NCI-H2171 (cell line): ENCODE data around the gene MAGOHB.
"Not testable (repeated sequence)": the region's sequence is repeated elsewhere in the genome, so short reads cannot be mapped to it uniquely, and the experiment has no call there.

Experiments used
- DNase-seq: peaks from one replicate; lab custom pipeline; 2025; lab: John Stamatoyannopoulos, UW

The MAGOHB gene

DNA sequence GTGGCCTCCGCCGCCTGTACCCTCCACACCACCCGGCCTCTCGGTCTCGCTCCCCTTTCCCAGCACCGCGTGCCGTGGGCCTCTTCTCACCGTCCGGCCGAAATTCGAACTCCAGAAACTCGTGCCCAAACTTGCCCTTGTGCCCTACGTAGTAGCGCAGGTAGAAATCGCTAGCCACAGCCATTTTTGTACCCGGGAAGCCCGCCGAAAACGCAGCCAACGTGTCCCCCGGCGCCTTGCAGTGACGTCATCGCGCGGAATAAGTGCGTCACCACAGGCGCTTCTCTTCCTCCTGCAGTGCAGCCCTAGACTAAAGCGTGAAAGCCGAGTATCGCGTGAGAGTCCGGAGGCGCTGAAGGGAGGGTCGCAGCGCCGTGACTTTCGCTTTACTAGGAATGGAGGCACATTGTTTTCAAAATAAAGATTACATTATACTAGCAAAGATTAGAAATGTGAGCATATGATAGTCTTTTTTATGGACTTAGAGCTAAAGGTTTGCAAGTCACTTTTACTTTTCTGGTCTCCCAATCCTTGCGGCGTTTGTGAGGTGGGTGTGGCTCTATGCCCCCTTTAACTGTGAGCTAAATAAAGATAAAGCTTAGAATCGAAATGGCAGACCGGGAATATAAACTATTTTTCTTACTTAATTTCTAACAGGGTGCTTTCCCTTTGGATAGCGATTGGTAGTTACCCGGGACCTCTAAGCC lies at the start of gene MAGOHB:
MAGOHB (minus strand) TSS at position 261 of the 707 bp plus-strand sequence; CDS start at position 184, 77 bp downstream.
- DNase-seq, result peak; percentile 78

DNA sequence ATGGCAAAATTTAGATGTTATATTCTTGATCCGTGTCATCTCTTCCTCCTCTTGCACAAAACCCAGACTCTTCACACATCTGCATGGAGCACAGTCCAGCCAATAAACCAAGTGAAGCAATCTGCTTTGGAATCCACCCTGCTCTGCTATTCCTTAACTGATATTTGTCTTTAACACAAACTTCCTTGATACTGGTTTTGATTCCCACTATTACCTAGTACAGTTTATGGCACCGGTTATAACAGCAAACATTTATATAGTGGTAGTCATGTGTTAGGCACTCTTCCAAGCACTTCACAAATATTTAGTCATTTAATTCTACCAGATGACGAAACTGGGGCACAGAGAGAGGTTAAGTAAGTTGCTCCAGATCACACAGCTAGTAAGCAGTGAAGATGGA lies 47.9 kb upstream of the MAGOHB start:
- DNase-seq, result no peak

DNA sequence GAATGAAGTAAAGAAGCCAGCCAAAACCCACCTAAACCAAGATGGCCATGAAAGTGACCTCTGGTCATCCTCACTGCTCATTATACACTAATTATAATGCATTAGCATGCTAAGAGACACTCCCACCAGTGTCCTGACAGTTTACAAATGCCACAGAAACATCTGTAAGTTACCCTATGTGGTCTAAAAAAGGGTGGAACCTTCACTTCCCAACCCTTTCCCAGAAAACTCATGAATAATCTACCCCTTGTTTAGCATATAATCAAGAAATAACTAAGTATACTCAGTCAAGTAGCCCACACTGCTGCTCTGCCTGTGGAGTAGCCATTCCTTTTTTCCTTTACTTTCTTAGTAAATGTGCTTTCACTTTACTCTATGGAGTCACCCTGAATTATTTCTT lies 40.6 kb upstream of the MAGOHB start:
- DNase-seq, result no peak

DNA sequence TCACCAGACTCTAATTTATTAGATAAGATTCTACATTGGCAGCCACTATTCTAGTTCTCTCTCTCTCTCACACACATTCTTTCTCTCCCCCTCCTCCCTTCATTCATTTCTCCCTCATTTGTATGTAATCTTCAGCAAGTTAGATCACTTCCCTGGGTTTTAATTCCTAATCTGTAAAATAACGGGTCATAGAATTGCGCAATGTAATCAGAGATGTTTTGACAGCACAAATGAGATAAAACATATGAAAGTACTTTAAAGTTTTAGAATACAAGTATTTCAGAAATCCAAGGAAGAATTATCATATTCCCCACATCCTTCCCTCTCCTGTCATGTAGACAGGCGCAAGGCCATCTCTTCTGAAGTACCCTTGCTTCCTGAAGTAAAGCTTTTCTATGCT lies 38.8 kb upstream of the MAGOHB start:
- DNase-seq, result no peak

DNA sequence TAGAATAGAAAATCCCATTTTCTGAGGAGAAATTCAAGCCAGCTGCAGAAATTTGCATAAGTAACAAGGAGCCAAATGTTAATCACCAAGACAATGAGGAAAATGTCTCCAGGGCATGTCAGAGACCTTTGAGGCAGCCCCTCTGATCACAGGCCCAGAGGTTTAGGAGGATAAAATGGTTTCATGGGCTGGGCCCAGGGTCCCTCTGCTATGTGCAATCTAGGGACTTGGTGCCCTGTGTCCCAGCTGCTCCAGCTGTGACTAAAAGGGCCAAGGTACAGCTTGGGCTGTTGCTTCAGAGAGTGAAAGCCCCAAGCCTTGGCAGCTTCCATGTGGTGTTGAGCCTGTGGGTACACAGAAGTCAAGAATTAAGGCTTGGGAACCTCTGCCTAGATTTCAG lies 33.2 kb upstream of the MAGOHB start:
- DNase-seq, result not testable (repeated sequence)

DNA sequence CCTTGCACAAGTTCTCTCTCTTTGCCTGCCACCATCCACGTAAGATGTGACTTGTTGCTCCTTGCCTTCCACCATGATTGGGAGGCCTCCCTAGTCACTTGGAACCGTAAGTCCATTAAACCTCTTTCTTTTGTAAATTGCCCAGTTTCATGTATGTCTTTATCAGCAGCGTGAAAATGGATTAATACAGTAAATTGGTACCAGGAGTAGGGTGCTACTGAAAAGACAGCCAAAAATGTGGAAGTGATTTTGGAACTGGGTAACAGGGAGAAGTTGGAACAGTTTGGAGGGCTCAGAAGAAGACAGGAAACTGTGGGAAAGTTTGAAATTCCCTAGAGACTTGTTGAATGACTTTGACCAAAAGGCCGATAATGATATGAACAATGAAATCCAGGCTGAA lies 32.5 kb upstream of the MAGOHB start:
- no peak for DNase-seq

DNA sequence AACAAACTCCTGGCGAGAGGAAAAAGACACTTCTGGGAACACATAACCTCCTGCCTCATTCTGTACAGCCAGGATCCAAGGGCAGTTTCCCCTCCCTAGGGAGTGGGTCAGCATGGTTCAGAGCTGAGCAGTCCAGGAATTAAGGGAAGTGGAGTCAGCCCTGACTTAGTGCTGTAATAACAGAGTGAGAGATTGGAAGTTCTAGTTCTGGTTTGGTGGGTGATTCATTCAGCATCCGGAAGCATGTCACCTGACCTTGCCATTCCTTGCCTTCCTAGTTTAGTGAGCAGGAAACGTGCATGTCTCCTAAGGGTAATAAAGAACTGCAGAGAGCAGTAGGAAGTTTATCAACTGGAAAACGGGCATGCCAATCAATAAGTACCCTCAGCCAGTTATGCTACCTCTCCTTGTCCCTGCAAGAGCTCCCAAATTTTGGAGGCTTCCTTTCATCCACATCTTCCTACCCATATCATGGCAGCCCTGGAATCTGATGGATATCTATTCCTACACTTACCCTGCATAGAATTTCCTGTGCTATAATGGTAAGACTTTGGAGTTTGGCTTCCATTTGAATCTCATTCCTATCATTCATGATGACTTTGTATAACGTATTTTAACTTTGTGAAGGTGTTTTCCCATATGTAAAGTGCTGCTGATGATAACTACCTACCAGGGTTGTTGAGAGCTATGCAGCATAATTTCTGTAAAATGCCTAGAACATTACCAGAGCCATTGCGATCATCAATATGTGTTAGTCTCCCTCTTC lies 28.5 kb upstream of the MAGOHB start:
- no peak for DNase-seq

DNA sequence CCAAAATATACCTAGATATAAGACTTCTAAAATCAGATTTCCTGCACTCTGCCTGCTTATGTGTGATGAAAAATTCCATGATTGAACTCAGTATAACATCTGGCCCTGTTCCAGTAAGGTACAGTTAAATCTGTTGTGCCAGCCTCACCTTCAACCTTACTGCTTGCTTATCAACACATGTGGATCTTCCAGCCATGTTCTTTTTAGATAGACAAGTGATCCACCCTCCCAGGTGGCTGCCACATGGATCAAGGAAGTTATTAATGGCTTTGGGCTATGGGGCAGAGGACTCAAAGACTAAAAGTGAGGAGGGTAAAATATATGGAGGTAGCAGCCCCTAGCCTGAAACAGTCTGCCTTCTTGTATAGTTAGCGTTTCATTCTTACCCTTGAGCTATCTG lies 25.3 kb upstream of the MAGOHB start:
- no peak for DNase-seq

DNA sequence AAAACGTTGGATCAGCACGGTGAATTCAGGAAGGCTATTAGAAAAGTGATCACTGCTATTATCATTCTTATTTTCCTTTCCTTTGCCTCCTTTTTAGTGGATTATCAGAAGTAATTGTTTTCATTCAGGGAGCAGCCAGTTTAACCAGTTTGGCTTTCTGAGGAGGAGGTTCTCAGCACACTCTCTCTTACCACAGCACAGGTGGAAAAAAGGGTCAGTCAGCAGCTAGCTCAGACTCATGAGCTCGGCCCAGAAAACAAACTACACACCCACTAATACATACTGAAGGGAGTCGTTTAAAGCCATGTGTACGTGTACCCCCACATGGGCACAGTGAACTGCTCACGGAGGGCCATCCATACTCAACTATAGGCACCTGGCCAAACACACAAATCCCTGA lies 23.2 kb upstream of the MAGOHB start:
- no peak for DNase-seq

DNA sequence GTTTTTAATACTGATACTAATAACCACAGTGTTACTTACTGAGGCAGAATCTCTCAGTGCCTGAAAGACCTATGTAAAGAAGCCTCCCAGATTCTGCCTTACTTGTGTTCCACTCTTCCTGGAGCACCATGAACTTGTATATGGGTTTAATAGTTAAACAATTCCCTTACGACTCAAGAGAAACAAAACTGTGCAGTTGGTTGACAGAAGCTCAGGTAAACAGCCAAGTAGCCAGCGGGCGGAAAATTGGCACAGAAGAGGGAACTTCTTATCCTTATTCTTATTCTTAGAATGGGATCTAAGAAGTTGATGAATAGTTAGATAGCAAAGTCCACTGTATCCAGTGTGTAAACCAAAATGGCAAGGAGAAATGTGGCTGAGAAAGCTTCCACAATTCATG lies 22.7 kb upstream of the MAGOHB start:
- DNase-seq, result no peak

DNA sequence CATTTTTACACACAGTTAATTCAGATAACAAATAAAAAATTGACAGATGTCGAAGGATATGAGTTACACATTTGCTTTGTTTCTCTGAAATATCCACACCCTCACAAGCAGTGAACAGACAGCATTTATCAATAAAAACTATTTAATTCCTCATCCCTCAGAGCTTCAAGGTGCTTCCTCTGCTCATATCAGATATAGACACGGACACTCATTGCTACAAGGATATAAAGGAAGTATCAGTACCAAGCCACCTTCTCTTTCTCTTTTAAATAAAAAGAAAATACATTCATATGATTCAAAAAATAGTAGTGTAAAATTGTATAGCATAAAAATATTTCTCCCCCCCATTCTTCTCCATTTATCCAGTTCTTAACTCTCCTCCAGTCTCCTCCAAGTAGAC lies 21.9 kb upstream of the MAGOHB start:
- DNase-seq, result no peak

DNA sequence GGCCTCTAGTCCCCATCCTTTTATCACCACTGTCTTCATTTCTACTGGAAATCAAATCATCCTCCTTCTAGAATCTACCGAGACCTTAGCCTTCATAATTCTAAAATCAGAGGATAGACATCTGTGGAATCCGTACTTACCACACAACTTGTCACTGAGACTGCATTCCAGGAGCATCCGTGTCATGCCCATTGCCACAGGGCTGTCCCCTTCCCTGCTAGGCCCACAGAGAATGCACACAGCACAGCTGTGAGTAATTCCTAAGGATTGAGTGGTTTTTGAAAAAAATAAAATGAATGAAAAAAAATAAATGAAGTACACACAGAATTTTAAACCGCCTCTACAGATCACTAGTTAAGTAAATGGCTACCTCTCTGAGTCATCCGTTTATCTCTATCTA lies 21.0 kb upstream of the MAGOHB start:
- no peak for DNase-seq

DNA sequence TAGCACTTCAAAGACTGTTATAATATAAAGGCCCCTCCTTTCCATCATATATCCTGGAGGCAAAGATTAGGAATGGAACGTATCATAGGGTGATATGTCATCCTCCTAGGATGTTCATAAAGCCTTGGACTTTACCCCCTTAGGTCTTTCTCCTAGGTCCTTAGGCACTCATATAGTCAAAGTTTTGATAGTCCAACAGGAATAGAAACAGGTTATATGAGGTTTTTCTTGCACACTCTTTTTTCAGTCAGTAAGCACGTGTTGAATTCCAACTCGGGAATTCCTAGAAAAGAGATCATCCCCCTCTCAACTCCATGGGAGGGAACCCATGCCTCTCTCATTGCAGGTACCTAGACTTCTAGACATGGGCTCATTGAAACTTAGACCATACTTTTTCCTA lies 20.1 kb upstream of the MAGOHB start:
- no peak for DNase-seq

DNA sequence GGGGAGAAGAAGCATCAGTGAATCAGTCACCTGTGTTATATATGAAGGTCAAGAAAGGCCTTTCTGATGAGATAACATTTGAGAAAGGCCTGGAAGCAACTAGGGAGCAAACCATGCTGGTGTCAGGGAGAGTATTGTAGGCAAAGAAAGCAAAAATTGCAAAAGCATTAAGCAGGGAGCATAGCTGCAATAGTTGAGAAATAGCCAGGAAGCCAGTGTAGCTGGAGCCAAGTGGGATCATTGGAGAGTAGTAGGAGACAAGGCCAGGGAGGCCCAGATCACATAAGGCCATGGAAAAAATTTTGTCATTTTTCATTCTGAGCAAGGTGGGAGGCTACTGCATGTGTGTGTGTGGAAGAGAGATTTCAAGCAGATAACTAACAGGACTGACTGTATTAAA lies 18.8 kb upstream of the MAGOHB start:
- DNase-seq, result no peak

DNA sequence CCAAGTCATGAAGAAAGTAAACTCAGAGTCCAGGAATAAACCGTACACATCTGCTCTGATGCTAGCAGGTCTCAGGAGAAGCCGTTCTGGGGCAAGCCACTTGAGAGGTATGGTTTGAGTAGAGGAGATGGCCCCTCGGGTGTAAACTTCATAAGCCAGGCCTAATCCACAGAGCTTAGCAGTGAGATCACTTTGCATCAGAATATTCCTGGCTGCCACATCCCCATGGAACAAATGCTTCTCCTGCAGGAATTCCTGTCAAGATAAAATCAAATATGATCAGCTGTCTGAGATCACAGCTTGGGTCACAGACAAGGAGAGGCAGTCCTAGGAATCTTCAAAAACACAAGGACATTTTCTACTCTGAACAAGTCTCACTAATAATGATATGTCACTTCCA lies 11.2 kb upstream of the MAGOHB start:
- DNase-seq, result no peak

DNA sequence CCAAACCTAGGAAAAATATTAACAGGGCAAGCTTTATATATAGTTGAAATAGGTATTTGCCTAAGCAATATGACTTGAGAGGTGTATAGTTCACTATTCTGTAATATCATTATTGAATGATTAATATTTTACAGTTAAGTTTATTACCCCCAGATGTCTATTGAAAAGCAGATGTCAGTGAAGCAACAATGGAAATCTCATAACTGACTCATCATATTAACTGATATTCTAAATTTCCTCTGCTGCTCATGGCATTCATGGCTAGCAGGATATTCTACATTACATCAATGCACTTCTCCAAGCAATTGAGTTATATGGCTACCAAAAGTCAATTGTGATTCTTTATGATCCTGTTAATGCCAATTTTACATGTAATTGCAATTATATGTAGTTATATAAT lies 9.7 kb upstream of the MAGOHB start:
- no peak for DNase-seq

DNA sequence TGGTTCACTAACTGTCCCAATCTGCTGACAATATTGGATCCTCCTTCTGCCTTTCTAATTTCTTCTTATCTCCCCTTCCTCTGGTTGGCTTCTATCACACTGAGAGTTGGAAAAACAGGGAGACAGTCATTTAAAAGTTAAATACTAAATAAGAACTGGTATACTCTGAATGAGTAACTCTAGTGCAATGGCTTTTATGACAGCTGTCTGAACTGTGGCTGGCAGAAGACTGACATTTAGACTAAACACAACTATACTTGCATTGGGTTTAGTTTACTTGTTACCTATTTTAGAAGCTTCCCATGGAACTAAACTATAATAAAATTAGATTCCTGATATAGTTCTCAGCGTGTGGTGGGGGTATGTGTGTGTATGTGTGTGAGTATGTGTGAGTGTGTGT lies 7.9 kb upstream of the MAGOHB start:
- no peak for DNase-seq

DNA sequence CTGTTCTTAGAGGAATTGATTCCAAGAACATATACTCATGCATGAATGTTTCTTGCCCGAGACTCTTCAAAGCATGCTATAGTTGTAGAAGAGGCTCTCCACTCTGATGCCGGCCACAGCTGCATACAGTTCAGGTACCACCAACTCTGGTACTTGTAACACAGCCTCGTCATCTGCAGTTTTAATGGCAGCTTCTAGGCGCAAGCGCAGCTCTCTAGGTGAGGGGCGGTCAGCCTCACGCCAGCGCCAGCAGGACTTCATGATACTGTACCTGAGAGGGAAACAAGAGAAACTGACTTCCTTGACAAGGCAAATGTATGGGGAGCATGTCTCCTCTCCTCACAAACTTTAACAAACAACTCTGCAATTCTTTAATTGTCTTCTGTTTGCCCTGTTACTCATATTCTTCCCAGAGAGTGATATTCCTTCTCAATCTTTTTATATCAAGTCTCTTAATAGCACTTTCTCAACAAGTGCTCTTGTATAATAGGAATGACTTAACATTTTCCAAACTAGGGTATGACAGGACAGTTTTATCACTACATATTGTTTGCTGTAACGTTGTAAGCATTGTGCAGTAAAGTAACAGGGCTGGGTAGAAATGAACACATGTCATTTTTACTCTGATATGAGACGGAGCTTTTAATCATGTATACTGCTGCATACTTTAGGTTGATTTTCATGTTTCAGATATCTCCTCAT lies 6.8 kb upstream of the MAGOHB start:
- no peak for DNase-seq

DNA sequence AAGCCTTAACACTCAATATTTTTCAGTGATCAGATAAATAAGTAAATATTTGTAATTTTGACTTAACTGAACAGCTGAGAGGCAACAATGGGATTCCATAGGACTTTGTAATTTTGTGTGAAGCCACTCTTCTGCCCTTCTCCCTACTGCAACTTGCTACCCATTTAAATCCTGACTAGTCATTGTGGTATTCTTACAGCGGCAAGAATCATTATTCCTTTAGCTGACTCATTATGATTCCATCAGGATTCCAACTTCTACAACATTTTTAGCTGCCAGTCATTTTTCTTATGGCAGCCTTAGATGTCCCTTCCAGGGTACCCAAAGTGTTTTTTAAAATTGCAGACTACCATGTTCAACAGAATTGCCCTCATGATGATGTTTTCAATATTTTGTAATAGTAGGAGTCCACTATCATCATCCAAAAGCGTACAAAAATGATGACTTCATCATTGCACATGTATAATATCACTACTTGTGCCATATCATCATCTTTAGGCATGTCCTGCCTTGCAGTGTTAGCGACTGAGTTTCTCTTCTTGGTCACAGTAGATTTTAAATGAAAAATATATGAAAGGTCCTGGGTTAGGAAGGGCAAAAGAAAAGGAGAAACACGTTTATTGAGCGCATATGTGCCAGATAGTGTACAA lies 5.1 kb upstream of the MAGOHB start:
- DNase-seq, result no peak

DNA sequence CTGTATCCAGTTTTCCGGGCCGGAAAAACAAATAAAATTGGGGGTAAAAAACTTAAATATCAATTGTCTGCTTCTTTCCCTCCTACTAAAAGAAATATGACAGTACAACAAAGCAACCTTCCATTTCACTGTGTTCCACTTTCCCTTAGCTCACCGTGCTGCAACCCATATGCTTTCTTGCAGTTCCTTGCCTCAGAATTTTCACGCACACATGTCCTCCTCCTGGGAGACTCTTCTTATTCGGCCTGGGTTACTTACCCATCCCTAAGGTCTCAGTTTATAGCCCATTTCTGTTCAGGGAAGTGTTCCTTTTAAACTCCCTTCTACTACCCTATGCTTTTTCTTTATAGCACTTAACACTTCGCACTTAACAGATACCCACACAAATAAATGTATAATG lies 4.5 kb upstream of the MAGOHB start:
- no peak for DNase-seq

DNA sequence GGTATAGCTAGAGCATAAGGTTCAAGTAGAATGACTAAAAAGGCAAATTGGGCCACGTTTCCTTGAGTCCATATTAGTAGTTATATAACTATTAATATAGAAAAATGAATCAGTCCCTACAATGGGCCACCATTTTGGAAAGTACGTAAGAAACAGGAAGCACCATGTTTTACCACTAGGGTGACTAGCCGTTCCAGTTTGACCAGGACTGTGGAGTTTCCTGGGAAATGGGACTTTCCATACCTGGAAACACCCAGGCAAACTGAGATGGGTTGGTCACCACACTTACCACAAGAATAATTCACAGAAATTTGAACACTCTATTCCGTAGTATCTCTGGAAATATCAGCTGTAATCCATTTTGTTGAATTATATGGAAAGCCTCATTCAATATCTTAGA lies 2.1 kb upstream of the MAGOHB start:
- no peak for DNase-seq

DNA sequence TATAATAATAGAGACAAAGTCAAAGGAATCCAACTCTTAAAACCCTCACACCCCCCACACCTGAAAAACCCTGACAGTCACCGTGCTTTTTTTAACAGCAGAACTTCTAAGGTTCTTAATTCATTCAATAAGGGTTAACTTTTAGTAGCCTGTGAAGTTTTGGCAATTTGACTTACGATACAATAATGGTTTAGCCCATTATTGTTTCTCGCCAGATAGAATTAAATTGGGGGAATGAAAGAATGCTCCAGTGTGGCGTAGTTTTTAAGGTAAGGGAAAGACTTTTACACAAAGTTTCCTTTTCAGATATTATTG lies 604 bp upstream of the MAGOHB start:
- no peak for DNase-seq

DNA sequence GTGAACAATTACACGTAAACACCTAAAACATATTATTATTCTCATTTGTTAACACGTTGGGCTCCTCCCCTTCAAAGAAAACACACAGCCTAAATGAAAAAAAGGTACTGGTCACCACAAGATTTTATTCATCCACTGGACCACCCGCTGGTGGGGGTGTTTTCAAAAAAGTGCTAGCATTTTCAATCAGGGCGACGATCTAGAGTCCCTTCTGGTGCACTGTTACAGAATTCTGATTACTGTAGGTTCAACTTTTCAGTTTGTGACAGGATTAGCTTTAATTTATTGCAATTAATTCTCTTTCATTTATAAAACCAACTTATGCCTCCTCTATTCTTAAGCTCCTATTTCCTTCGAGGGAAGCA lies 443 bp downstream of the MAGOHB start:
- no peak for DNase-seq
